ENCODE results near the gene YIPF6. TPM values are rescaled to one million over a fixed set of nuclear protein-coding genes. Genes with fewer than 3 reads are reported as not detected.

YIPF6 gene
- total RNA-seq, 6 experiments from 2014 or later, result 35.5 to 46.2 (median 38.0) TPM

DNA sequence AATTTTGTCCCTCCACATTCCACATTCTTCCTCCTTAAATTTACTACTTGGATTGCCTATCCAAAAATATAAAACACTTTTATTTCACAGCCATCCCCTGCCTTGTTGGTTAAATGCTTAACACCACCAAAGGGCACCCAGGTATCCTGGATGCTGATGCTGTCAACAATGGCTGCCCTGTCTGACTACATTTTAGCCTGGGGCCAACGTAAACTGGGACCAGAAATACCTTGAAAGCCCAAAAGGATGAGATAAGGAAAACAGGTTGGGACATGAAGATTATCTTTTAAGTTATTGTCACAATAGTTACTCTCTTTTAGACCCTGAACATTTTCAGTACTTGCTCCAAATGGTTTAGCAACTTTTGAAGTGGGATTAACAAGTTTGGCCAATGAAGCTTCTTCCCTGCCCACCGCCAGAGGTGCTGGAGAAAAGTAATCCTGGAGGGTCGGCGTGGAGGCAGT lies 775 bp upstream of the YIPF6 start:
- peak; percentile 6 for DNase-seq
- Mint-ChIP-seq H3K4me1 (ENCODE audit: low read depth) (peaks cover 12% of the 10 kb centered on the region), H3K27me3 (ENCODE audit: insufficient read depth) (peaks cover under 1% of the 10 kb centered on the region; the same call in 1 of the 2 replicates), H3K4me3 (peak overlapping the region; percentile 92), H3K9me3 (no peaks in the 10 kb centered on the region), H3K36me3 (ENCODE audit: low read depth) (no peaks in the 10 kb centered on the region; the same call in 1 of the 2 replicates), H3K27ac (peak overlapping the region; percentile 98)
- TF ChIP-seq, protein P1, sequence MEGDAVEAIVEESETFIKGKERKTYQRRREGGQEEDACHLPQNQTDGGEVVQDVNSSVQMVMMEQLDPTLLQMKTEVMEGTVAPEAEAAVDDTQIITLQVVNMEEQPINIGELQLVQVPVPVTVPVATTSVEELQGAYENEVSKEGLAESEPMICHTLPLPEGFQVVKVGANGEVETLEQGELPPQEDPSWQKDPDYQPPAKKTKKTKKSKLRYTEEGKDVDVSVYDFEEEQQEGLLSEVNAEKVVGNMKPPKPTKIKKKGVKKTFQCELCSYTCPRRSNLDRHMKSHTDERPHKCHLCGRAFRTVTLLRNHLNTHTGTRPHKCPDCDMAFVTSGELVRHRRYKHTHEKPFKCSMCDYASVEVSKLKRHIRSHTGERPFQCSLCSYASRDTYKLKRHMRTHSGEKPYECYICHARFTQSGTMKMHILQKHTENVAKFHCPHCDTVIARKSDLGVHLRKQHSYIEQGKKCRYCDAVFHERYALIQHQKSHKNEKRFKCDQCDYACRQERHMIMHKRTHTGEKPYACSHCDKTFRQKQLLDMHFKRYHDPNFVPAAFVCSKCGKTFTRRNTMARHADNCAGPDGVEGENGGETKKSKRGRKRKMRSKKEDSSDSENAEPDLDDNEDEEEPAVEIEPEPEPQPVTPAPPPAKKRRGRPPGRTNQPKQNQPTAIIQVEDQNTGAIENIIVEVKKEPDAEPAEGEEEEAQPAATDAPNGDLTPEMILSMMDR (IDR thresholded peaks at IDR 0.05), result no peak

DNA sequence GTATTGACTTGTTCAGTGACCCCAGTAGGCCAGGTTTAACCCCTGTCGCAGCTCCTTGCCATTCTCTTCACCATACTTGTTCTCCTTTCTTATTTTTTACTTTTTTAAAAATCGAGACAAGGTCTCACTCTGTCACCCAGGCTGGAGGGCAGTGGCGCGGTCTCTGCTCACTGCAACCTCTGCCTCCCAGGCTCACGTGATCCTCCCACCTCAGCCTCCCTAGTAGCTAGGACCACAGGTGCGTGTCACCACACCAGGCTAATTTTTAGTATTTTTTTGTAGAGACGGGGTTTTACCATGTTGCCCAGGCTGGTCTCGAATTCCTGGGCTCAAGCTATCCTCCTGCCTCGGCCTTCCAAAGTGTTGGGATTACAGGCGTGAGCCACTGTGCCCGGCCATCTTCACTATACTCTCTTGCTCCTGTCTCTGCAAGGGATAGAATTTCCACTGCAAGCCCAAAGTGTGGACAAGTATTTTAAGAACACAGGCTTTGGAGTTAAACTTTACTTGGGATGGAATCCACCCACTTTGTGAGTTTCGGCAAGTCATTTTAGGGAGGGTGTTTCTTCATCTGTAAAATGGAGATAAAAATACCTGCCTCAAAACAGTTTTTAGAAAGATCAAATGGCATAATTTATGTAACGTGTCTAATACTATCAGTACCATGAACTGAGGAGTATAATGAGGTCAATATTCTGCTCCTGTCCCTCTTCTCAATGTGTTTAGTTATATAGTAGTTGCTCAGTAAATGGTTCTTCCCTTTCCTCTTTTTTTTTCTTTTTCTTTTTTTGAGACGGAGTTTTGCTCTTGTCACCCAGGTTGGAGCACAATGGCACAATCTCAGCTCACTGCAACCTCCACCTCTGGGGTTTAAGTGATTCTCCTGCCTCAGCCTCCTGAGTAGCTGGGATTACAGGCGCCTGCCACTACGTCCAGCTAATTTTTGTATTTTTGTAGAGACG lies 973 bp downstream of the YIPF6 start:
- Mint-ChIP-seq H3K4me3 (peak overlapping the region; percentile 92), H3K27me3 (ENCODE audit: insufficient read depth) (peaks cover 1% of the 10 kb centered on the region; the same call in 1 of the 2 replicates), H3K9me3 (no peaks in the 10 kb centered on the region), H3K27ac (peak overlapping the region; percentile 98), H3K36me3 (ENCODE audit: low read depth) (no peaks in the 10 kb centered on the region; the same call in 1 of the 2 replicates), H3K4me1 (ENCODE audit: low read depth) (peaks cover 29% of the 10 kb centered on the region)
- DNase-seq, result no peak
- TF ChIP-seq, protein P1 (IDR thresholded peaks at IDR 0.05), result no peak

DNA sequence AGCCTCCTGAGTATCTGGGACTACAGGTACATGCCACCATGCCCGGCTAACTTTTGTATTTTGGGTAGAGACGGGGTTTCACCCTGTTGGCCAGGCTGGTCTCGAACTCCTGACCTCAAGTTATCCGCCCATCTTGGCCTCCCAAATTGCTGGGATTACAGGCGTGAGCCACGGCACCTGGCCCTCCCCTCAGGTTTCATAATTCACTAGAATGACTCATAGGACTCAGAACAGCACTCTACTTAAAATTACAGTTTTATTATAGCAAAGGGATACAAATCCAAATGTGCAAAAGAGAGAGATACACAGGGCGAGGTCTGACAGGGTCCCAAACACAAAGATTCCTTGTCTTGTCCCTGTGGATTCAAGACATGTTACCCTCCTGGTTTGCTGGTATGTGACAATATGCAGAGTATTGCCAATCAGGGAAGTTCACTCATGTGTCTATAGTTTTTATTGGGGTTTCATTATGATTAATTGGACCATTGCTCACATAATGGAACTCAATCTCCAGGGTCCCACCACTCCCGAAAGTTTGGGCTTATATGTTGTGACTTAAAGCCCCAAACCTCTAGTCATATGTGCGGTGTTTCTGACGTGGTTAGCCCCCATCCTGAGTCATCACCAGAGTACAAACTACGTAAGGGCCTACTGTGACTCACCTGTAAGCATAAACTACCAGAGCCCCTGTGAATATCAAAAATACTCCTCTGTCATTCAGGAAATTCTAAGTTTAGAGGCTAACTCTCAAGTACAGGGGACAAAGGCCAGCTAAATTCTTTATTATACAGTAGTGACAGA lies 5.2 kb downstream of the YIPF6 start:
- Mint-ChIP-seq H3K9me3 (no peaks in the 10 kb centered on the region), H3K27ac (peak overlapping the region; percentile 73), H3K4me3 (no peak overlapping the region), H3K27me3 (ENCODE audit: insufficient read depth) (peaks cover 3% of the 10 kb centered on the region), H3K36me3 (ENCODE audit: low read depth) (no peaks in the 10 kb centered on the region; the same call in 1 of the 2 replicates), H3K4me1 (ENCODE audit: low read depth) (peaks cover 41% of the 10 kb centered on the region)
- peak; percentile 40 for DNase-seq
- TF ChIP-seq, protein P1 (IDR thresholded peaks at IDR 0.05), result no peak

DNA sequence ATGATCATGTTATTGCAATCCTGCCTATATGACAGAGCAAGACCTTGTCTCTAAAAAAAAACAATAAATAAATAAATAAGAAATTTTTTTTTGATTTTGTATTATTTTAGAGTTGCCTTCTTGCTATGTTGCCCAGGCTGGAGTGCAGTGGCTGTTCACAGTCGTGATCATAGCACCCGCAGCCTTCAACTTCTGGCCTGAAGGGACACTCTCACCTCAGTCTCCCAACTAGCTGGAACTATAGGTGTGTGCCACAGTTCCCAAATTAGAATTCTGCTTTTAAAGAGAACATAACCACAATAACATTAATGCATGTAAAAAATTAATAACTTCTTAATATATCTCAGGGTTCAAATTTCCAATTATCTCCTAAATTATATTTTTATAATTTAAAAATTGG lies 7.8 kb downstream of the YIPF6 start:
- TF ChIP-seq, protein P1 (IDR thresholded peaks at IDR 0.05), result no peak
- H3K27ac Mint-ChIP-seq, result no peak overlapping the region
- H3K9me3 Mint-ChIP-seq, result no peaks in the 10 kb centered on the region
- peaks cover 46% of the 10 kb centered on the region for H3K4me1 Mint-ChIP-seq (ENCODE audit: low read depth)
- H3K4me3 Mint-ChIP-seq, result no peak overlapping the region
- H3K27me3 Mint-ChIP-seq (ENCODE audit: insufficient read depth), result peaks cover 3% of the 10 kb centered on the region
- no peaks in the 10 kb centered on the region; the same call in 1 of the 2 replicates for H3K36me3 Mint-ChIP-seq (ENCODE audit: low read depth)
- DNase-seq, result no peak

DNA sequence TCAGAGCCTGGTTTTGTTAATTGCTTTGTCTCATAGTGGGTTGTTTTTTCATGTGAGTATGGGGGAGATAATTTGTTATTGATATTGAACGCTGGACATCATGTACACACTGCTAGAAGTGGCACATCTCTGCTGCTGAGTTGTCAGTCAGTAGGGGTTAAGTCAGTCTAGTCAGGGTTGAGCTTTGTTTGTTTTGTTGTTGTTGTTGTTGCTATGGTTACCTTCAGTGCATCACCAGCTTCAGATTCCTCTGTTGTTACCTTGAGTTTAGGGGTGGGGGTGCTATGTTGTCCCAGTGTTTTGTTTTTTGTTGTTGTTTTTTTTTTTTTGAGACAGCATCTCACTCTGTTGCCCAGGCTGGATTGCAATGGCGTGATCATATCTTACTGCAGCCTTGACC lies 9.9 kb downstream of the YIPF6 start:
- Mint-ChIP-seq H3K9me3 (no peaks in the 10 kb centered on the region), H3K36me3 (ENCODE audit: low read depth) (no peaks in the 10 kb centered on the region), H3K27ac (peak overlapping the region; percentile 85), H3K4me3 (no peak overlapping the region), H3K4me1 (ENCODE audit: low read depth) (peaks cover 32% of the 10 kb centered on the region), H3K27me3 (ENCODE audit: insufficient read depth) (peaks cover 1% of the 10 kb centered on the region)
- TF ChIP-seq, protein P1 (IDR thresholded peaks at IDR 0.05), result no peak
- DNase-seq, result peak; percentile 23
